D721Med (cell line): ENCODE measurements around the gene GRK4.
A peak's percentile ranks its signal among the peaks of the same experiment; 100 is the strongest.

ENCODE experiments used
- DNase-seq: peaks from one replicate; pipeline ENCODE4 v3.0.0; 2011; ENCODE audit warnings: low spot score; ENCODE audit not compliant: insufficient read length
- FAIRE-seq: peaks from 2 replicates; lab custom pipeline; 2011; peaks lifted over from hg19 to GRCh38; lab: Jason Lieb, UNC
- CTCF ChIP-seq: IDR thresholded peaks from 2 replicates; pipeline ENCODE4 v1.5.1; 2012; ENCODE audit warnings: mild to moderate bottlenecking, control low read depth; ENCODE audit not compliant: insufficient read depth; ENCODE audit errors: missing control alignments

GRK4 gene

GRCh38 chr4:2940267-2941137, 22.9 kb upstream of the GRK4 start:
- DNase-seq (peak; percentile 14), FAIRE-seq (no peak)
- no peak for TF ChIP-seq CTCF

GRCh38 chr4:2941138-2942036, 22.0 kb upstream of the GRK4 start:
- TF ChIP-seq CTCF: no peak
- no peak for FAIRE-seq
- DNase-seq: peak; percentile 5

GRCh38 chr4:2942037-2942531, 21.3 kb upstream of the GRK4 start:
- DNase-seq: peak; percentile 15
- no peak for TF ChIP-seq CTCF
- no peak for FAIRE-seq

- FAIRE-seq (no peak), DNase-seq (peak; percentile 15)
- TF ChIP-seq CTCF: no peak
Observed at GRCh38 chr4:2942532-2943363, 20.6 kb upstream of the GRK4 start.

- FAIRE-seq (no peak), DNase-seq (peak; percentile 14)
- no peak for TF ChIP-seq CTCF
Observed at GRCh38 chr4:2943364-2944090, 19.8 kb upstream of the GRK4 start.

- no peak for TF ChIP-seq CTCF
- DNase-seq (peak; percentile 8), FAIRE-seq (no peak)
Observed at GRCh38 chr4:2944091-2944482, 19.3 kb upstream of the GRK4 start.
